HG03280 (cell line): Measurements from ENCODE around the gene STK11IP.
A peak's percentile ranks its signal among the peaks of the same experiment; 100 is the strongest.

Experiments
- ATAC-seq: cut with Tn5 transposase; IDR thresholded peaks from one replicate; pipeline ENCODE4 v1.9.1; 2021; ENCODE audit warnings: mild to moderate bottlenecking, moderate library complexity; ENCODE audit not compliant: unreplicated experiment

STK11IP gene, protein sequence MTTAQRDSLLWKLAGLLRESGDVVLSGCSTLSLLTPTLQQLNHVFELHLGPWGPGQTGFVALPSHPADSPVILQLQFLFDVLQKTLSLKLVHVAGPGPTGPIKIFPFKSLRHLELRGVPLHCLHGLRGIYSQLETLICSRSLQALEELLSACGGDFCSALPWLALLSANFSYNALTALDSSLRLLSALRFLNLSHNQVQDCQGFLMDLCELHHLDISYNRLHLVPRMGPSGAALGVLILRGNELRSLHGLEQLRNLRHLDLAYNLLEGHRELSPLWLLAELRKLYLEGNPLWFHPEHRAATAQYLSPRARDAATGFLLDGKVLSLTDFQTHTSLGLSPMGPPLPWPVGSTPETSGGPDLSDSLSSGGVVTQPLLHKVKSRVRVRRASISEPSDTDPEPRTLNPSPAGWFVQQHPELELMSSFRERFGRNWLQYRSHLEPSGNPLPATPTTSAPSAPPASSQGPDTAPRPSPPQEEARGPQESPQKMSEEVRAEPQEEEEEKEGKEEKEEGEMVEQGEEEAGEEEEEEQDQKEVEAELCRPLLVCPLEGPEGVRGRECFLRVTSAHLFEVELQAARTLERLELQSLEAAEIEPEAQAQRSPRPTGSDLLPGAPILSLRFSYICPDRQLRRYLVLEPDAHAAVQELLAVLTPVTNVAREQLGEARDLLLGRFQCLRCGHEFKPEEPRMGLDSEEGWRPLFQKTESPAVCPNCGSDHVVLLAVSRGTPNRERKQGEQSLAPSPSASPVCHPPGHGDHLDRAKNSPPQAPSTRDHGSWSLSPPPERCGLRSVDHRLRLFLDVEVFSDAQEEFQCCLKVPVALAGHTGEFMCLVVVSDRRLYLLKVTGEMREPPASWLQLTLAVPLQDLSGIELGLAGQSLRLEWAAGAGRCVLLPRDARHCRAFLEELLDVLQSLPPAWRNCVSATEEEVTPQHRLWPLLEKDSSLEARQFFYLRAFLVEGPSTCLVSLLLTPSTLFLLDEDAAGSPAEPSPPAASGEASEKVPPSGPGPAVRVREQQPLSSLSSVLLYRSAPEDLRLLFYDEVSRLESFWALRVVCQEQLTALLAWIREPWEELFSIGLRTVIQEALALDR

GRCh38 chr2:219597552-219598307 lies at the start of gene STK11IP:
Gene STK11IP, plus strand, starts transcription at chr2:219597857. Its CDS starts 263 bp downstream, at chr2:219598120.
- peak; percentile 90 for ATAC-seq

DNA sequence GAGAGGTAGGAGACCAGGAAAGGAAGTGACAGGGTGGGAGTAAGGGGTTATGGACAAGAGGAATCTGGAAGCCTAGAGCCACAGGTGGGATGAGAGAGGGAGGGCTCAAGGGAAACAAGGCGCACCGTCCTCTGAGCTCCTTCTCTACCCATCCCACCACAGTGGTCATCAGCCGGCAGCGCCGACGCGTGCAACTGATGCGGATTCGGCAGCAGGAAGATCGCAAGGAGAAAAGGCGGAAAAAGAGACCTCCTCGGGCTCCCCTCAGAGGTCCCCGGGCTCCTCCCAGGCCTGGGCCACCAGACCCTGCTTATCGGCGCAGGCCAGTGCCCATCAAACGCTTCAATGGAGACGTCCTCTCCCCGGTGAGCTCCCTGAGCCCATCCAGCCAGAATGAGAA lies 48.7 kb upstream of the STK11IP start:
- no peak for ATAC-seq

DNA sequence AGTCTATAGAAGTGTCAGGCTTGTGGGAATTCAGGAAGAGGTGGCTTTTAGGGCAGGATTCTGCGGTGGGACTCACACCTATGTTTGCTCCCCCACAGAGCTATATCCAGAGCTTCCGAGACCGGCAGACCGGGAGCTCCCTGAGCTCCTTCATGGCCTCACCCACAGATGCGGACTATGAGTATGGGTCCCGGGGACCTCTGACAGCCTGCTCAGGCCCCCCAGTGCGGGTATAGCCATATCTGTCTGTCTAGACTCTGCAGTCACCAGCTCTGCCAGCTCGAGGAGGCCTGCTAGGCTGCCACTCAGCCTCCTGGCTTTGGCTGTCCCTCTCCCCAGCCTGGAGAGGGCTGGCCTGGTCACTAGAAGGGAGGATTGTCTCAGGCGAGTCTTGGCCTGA lies 48.0 kb upstream of the STK11IP start:
- ATAC-seq: no peak

DNA sequence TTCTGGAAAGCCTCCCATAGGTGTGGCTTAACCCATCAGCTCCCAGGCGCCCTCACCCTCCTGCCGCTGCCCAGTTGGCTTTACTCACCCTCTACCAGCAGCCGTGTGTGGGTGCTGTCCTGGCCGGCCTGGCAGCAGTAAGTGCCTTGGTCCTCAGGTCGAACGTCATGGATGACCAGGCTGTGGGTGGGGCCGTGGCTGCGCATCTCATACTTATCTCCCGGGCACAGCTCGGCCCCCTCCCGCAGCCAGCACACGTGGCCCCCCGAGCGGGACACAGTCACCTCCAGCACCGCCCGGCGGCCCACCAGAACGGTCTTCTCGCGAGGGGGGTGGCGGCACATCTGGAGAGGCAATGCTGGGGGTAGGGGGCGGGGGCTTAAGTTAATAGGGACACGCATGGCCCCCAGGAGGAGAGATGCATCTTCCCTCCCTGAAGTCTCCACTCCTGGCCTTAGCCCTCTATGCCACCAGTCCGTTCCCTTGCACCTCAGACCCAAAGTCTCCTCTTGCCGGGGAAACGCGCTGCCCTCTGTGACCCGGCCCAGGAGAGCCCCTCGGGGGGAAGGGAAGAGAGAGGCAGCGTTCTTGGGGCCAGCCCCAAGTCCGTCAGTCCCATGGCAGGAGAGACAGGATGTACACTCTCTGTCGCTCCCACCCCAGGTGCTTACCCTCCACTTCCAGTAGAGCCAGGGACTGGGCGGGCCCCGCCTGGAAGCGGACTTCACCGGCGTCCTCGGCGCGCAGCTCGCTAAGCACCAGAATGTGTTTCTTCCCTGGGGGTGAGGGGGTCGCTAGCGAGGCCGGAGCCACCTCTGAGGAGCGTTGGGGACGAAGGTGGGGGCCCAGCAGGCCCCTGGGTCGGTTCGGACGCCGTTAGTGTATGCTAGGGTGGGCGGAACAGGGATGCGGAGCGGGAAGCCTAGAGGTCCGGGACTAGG lies 45.9 kb upstream of the STK11IP start:
- ATAC-seq: peak; percentile 11

GRCh38 chr2:219552382-219553167 lies 45.1 kb upstream of the STK11IP start:
- ATAC-seq: peak; percentile 74

- no peak for ATAC-seq
Measured at GRCh38 chr2:219553168-219553417, 44.6 kb upstream of the STK11IP start.

- no peak for ATAC-seq
Measured at GRCh38 chr2:219553463-219553963, 44.1 kb upstream of the STK11IP start.

DNA sequence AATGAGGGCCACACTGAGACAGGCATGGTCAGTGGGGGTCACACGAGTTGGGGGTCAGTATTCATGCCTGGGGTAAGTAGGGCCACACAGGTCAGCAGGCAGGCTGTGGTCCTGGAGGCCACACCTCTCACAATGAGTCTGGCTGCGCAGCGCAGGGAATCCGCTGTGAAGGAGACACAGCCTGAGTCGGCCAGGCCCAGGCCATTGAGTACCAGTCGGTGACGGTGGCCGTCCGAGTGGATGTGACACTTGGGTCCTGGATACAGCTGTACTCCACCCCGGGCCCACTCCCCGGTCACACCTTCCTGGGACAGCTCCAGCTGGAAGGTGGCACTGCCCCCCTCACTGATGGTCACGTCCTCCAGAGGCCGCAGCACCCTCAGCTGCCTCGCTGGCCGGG lies 43.3 kb upstream of the STK11IP start:
- no peak for ATAC-seq

DNA sequence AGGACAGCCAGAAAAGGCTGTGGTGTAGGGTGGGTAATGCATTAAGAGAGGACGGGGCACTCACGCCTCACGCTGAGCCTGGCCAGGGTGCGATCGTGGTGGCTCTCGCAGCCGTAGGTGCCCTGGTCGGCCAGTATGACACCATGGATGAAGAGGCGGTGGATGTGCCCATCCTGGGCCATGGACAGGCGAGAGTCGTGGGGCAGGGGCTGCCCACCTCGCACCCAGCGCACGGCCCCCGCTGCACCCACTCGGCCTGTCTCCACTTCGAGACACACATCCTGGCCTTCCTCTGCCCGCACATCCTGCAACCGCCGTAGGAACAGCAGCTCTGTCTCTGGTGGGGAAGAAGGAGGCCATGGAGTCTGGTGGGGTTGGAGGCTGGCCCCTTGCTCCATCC lies 41.7 kb upstream of the STK11IP start:
- ATAC-seq: no peak

- no peak for ATAC-seq
Measured at GRCh38 chr2:219556413-219556812, 41.2 kb upstream of the STK11IP start.

DNA sequence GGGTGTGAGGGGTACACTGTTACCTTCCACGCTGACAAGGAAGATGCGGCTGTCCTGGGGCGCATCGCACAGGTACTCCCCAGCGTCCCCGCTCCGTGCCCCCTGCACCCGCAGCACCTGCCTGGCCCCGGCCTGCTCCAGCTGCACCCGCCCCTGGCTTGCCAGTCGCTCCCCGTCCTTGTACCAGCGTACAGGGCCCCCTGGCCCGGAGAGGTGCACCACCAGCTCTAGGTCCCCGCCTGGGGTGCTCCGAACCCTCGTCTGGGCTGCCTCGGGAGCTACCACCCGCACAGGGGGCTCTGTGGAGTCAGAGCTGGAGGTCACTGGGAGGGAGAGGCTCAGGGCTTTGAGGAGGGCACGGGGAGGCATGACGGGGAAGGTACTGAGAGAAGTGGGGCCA lies 40.3 kb upstream of the STK11IP start:
- ATAC-seq: no peak

DNA sequence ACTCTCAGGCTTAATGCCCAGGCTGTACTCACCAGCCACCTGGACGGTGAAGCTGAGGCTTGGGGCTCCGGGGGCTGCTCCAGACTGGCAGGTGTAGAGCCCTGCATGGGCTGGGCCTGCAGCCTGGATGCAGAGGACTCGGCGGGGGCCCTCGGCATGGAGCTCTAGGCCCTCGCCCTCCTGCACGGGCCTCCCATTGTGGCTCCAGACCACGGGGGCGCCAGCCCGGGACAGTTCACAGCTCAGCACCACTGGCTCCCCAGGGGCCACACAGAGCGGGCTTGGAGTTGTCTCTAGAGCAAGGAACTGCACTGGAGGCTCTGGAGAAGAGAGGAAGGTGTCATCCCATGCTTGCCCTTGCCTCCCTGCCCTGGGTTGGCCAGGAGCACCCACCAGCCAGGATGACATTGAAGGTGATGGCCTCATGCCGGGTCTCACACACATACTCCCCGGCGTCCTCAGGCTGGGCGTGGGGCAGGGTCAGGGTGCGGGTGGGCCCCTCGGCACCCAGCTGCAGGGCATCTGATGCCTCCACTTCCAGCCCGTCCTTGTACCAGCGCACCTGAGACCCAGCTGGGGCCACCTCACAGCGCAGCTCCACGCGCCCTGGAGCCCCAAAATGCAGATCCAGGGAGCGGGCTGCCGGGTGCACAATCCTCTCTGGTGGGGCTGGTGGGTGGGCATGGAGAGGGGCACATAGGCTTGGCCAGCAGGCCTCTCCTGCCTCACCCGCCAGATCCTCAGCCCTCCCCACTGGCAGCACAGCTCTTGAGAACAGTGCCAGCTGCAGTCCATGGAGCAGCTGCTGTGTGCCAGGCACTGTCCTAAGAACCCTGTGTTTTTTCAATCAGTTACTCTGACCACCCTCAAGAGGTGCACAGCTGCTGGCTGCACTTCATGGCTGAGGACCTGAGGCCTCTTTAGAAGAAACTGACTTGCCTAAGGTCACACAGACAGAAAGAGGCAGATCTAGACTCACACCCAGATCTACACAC lies 39.6 kb upstream of the STK11IP start:
- no peak for ATAC-seq

DNA sequence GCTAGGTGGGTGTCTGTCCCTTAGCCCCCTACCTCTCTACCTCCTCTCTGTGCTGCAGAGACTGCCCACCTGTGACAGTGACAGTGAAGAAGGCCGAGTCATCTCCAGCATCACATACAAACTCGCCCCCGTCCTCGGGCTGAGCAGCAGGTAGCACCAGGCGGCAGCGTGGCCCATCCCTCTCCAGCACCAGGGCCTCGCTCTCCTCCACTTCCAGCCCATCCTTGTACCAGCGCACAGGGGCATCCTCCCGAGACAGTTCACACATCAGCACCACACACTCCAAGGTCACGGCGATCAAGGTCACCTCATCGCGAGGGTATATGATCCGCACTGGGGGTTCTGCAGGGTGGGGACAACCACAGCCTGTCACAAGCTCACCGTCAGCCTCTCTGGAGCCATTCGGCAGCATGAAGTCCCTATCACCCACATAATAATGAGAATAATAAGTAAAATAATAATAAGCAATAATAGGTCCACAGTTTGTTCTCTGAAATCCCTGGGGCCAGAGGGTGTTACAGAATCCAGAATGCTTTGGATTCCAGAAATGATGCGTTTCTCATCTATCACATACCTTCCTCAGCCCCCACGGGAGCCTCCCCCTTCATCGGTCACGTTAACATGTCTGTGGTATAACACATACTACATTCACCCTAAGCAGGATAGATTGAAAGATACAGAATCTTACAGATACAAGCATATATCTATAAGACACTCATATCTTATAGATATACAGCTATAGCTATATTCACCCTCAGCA lies 38.3 kb upstream of the STK11IP start:
- no peak for ATAC-seq

- no peak for ATAC-seq
Measured at GRCh38 chr2:219560037-219560892, 37.4 kb upstream of the STK11IP start.

GRCh38 chr2:219560893-219561178 lies 36.8 kb upstream of the STK11IP start:
- no peak for ATAC-seq
